NCI-H2171 (cell line): Measurements from ENCODE around the gene CMSS1.
"Not testable (repeated sequence)": the region's sequence is repeated elsewhere in the genome, so short reads cannot be mapped to it uniquely, and the experiment has no call there.

Experiments
- DNase-seq: peaks from one replicate; lab custom pipeline; 2025; lab: John Stamatoyannopoulos, UW

CMSS1 gene

DNA sequence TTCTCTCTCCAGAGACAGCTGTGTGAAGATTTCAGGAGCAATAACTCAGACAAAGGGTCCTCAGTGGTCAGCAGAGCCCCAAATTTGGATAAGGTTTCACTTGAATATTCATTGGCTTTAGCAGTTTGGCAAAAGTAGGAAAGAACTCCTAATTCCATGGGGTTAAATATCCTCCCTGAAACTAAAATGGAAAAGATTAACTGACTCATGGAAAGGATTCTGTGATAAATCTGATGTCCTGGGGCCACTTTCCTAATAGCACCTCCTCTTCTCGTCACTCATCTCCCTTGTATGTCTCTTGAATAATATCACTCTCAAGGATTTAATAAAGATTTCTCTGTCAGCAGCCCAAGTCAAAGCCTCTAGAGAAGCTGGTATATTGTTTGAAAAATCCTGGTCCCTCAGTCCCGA lies 409.9 kb downstream of the CMSS1 start:
- DNase-seq, result no peak

- no peak for DNase-seq
Observed at GRCh38 chr3:100228247-100228646, 410.6 kb downstream of the CMSS1 start.

GRCh38 chr3:100229188-100229587 lies 411.5 kb downstream of the CMSS1 start:
- not testable (repeated sequence) for DNase-seq

DNA sequence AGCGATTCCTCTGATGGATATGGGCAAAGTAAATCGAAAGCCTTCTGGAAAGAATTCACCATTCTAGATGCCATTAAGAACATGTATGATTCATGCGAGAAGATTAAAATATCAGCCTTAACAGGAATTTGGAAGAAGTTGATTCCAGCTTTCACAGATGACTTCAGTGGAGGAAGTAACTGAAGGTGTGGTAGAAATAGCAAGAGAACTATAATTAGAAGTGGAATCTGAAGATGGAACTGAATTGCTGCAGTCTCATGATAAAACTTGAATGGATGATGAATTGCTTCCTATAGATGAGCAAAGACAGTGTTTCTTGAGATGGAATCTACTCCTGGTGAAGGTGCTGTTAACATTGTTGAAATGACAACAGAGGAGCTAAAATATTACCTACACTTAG lies 413.0 kb downstream of the CMSS1 start:
- DNase-seq, result no peak
